ENCODE measurements around the gene MNDA. TPM values are rescaled to one million over a fixed set of nuclear protein-coding genes. Genes with fewer than 3 reads are reported as not detected.

MNDA gene
- total RNA-seq, 1 experiment from 2014 or later = not detected

DNA sequence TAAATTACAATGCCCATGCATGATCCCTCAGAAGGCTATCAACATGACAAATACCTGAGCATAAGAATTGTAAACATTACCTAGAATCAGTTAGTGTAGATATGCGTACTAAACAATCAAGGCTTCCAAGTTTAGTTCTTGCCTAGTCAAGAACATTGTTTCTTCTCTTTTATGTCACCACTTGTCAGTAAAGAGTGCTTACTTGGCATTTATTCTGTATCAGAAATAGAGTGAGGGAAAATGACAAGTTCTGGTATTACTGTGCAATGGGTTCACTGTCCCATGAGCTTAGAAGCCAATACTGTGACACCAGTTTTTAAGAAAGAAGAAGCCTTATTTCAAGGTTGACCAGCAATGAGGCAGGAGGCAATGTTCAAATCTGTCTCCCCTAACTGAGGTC, 27.5 kb upstream of the MNDA start:
- Histone ChIP-seq H3K4me1 (ENCODE audit: insufficient read depth, low read length) (no peaks in the 10 kb centered on the region), H3K9me3 (ENCODE audit: control insufficient read depth, low read depth, low read length) (no peaks in the 10 kb centered on the region), H3K4me2 (ENCODE audit: insufficient read depth, insufficient read length, low read length) (no peak overlapping the region), H2BK20ac (ENCODE audit: low read depth, low read length, poor library complexity, severe bottlenecking) (no peak overlapping the region), H3K79me2 (ENCODE audit: insufficient read depth, low read length) (no peaks in the 10 kb centered on the region), H2BK15ac (ENCODE audit: low read depth, low read length) (no peak overlapping the region), H3T11ph (ENCODE audit: low read length) (no peak overlapping the region), H3K9ac (ENCODE audit: extremely low read depth, insufficient read length, low read length) (no peak overlapping the region), H3K14ac (ENCODE audit: insufficient read depth, low read length) (no peak overlapping the region), H3K23me2 (ENCODE audit: insufficient read length, low read depth, low read length, poor library complexity, severe bottlenecking) (no peaks in the 10 kb centered on the region), H3K56ac (ENCODE audit: insufficient read length, low read depth, low read length) (no peak overlapping the region), H4K5ac (ENCODE audit: insufficient read length, low read depth, low read length) (no peak overlapping the region), H3K27me3 (ENCODE audit: insufficient read depth, low read length) (no peaks in the 10 kb centered on the region), H3K4ac (ENCODE audit: low read depth, low read length) (no peak overlapping the region), H4K91ac (ENCODE audit: insufficient read length, low read depth, low read length) (no peak overlapping the region), H3K18ac (ENCODE audit: insufficient read length, low read depth, low read length) (no peak overlapping the region), H2BK12ac (ENCODE audit: insufficient read length, low read depth, low read length) (no peak overlapping the region), H2AK5ac (ENCODE audit: insufficient read length, low read length) (no peak overlapping the region), H3K79me1 (ENCODE audit: insufficient read depth, low read depth, low read length, poor library complexity, severe bottlenecking) (no peaks in the 10 kb centered on the region), H3K23ac (ENCODE audit: insufficient read length, low read depth, low read length) (no peak overlapping the region), H2BK5ac (ENCODE audit: insufficient read length, low read length) (no peak overlapping the region), H2AFZ (ENCODE audit: low read length) (no peak overlapping the region), H4K20me1 (ENCODE audit: control insufficient read depth, insufficient read depth, insufficient read length) (no peaks in the 10 kb centered on the region), H2BK120ac (ENCODE audit: low read depth, low read length, poor library complexity, severe bottlenecking) (no peak overlapping the region), H3K27ac (ENCODE audit: insufficient read length, low read depth, low read length) (no peak overlapping the region), H4K8ac (replicated peaks; ENCODE audit: insufficient read length, low read depth, low read length) (no peak overlapping the region)
- no peak for DNase-seq
- Mint-ChIP-seq H3K9me3 (no peaks in the 10 kb centered on the region), H3K4me1 (no peaks in the 10 kb centered on the region), H3K27ac (no peak overlapping the region), H3K36me3 (ENCODE audit: insufficient read depth in 1 of 3, low read depth in 3 of 3) (no peaks in the 10 kb centered on the region), H3K4me3 (no peak overlapping the region), H3K27me3 (ENCODE audit: low read depth) (peaks cover 2% of the 10 kb centered on the region; the same call in 1 of the 2 replicates)
- WGBS (ENCODE audit: extremely low coverage, insufficient read length, low lambda C conversion rate) = no CpG with 5 or more reads among the region's 1 CpG
- no peak for TF ChIP-seq CTCF (conservative IDR thresholded peaks at IDR 0.05)

Measured in H9 (cell line).